GM12878 (cell line): Measurements from ENCODE around the gene LHX2. TPM values are rescaled to one million over a fixed set of nuclear protein-coding genes. Genes with fewer than 3 reads are reported as not detected.

Source experiments
- BACH1 ChIP-seq: fragments of 450-650 bp; IDR thresholded peaks from 2 replicates; pipeline ENCODE4 v1.6.1; 2017; ENCODE audit warnings: mild to moderate bottlenecking, borderline replicate concordance
- BMI1 ChIP-seq: fragments of 450-650 bp; IDR thresholded peaks from 2 replicates; pipeline ENCODE4 v1.6.1; 2016; ENCODE audit warnings: mild to moderate bottlenecking, moderate library complexity, borderline replicate concordance
- CHD2 ChIP-seq: IDR thresholded peaks from 2 replicates; pipeline ENCODE4 v1.6.1; 2011; ENCODE audit warnings: low read depth, low read length, improper control_type of control experiment, borderline replicate concordance
- EED ChIP-seq: sonication (generic); IDR thresholded peaks from 2 replicates; pipeline ENCODE4 v1.6.1; 2016; ENCODE audit warnings: antibody characterized with exemption, low read depth
- HDAC2 ChIP-seq: fragments of 200-600 bp; sonication (generic); IDR thresholded peaks from 2 replicates; pipeline ENCODE4 v1.6.1; 2017
- NFIC ChIP-seq: IDR thresholded peaks from 2 replicates; pipeline ENCODE4 v1.6.1; 2012; ENCODE audit warnings: low read depth, mild to moderate bottlenecking, inconsistent platforms, low read length, moderate library complexity
- RBBP5 ChIP-seq: fragments of 200-600 bp; sonication (generic); conservative IDR thresholded peaks from 2 replicates; pipeline ENCODE4 v1.6.1; 2016
- SREBF1 ChIP-seq: IDR thresholded peaks from 2 replicates; pipeline ENCODE4 v1.6.1; 2012; ENCODE audit warnings: mild to moderate bottlenecking, low read length
- SREBF2 ChIP-seq: IDR thresholded peaks from 2 replicates; pipeline ENCODE4 v1.6.1; 2012; ENCODE audit warnings: mild to moderate bottlenecking, low read length
- STAT1 ChIP-seq: fragments of 450-650 bp; conservative IDR thresholded peaks from 2 replicates; pipeline ENCODE4 v1.6.1; 2014; ENCODE audit warnings: antibody characterized with exemption, mild to moderate bottlenecking
- ZNF384 ChIP-seq: IDR thresholded peaks from 2 replicates; pipeline ENCODE4 v1.6.1; 2012; ENCODE audit warnings: low read depth, mild to moderate bottlenecking, low read length, improper control_type of control experiment, borderline replicate concordance
- polyA plus RNA-seq, 11 experiments: library from polyadenylated mRNA; depleted of rRNA in 4 of 11; unstranded in 6 of 11; stranded (reverse) in 5 of 11; fragments of >200 nt; fragmentation: Nextera tagmentation in 4 of 11; fragmentation: Illumina TruSeq in 1 of 11; extraction: Ambion mirVana in 4 of 11; extraction: Trizol in 1 of 11; gene quantifications; 1 replicate in 1 of 11; 2 replicates in 10 of 11; pipeline versions ENCODE4 v1.2.1 to v1.2.3, GENCODE V29; 2011 to 2016; ENCODE audit warnings: inconsistent platforms in 2 of 11, missing spikeins in 2 of 11, low read depth in 1 of 11
- total RNA-seq, 4 experiments: library from RNA; depleted of rRNA in 3 of 4; stranded (reverse); fragments of >200 nt in 3 of 4; fragmentation: Illumina TruSeq in 1 of 4; extraction: Trizol in 1 of 4; gene quantifications; 2 replicates each; pipeline versions ENCODE4 v1.2.1 to v1.2.3, GENCODE V29; 2013 to 2021
- TF ChIP-seq, protein P1 (sequence below): IDR thresholded peaks from 2 replicates; pipeline ENCODE4 v1.6.1; 2012; ENCODE audit warnings: low read depth, low read length, improper control_type of control experiment
- TF ChIP-seq, protein P2 (sequence below): fragments of 450-650 bp; IDR thresholded peaks from 2 replicates; pipeline ENCODE4 v1.6.1; 2016; ENCODE audit warnings: mild to moderate bottlenecking
- TF ChIP-seq, protein P3 (sequence below): IDR thresholded peaks from 2 replicates; pipeline ENCODE4 v1.6.1; 2011; ENCODE audit warnings: mild to moderate bottlenecking, low read depth, low read length, moderate library complexity; ENCODE audit not compliant: insufficient replicate concordance
- TF ChIP-seq, protein P4 (sequence below): IDR thresholded peaks from 2 replicates; pipeline ENCODE4 v1.6.1; 2012; ENCODE audit warnings: low read depth, low read length, improper control_type of control experiment
- TF ChIP-seq, protein P5 (sequence below): IDR thresholded peaks from 2 replicates; pipeline ENCODE4 v1.6.1; 2012; ENCODE audit warnings: mild to moderate bottlenecking, low read depth, low read length
- TF ChIP-seq, protein P6 (sequence below): fragments of 450-650 bp; IDR thresholded peaks from 2 replicates; pipeline ENCODE4 v1.6.1; 2017; ENCODE audit warnings: borderline replicate concordance

Gene LHX2
- total and polyA plus RNA-seq, 10 of the 15 experiments (the other 5 are each of a cell fraction or from before 2014, with no cell fraction given), result 0.82 to 69.8 (median 5.3) TPM

DNA sequence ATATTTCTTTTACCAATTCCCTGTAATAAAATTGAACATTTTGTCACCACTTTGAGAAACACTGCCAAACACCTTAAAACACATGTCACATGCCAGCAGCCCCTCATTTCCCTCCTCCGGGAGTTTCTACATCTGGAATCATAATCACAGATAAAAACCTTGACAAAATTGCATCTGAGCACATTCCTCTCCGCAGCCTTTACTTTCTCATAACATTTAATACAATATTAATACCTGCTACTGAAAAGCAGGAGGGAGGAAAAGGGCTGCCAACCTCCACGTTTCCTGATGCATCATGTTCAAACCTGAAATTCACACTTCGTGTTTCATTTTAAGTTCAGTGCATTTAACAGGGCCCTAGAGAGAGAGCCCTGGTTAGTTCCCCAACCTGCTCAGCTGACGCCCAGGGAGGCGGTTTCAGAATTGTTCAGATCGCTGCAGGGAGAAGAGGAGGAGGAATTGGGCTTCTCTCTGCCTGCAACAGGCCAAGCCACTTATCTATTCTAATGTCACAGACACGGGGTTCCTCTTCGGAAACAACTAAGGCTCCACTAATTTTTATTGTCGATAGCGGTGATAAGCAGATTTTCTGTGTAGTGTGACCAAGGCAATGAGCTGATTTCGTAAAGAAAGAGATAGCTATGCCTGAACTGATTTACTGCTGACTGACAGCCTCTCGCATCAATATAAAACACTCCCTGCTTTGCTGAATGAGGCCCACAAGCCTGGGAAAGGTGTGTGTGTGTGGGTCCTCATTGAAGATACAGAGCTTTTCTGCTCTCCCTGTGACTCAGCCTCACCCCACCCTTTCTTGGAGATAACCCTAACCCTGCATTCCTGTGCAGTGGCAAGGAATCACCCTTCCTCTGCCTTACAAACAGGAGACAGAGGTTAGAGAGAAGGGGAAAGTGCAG is 4.9 kb upstream of the LHX2 start (continued):
- TF ChIP-seq, protein P1, sequence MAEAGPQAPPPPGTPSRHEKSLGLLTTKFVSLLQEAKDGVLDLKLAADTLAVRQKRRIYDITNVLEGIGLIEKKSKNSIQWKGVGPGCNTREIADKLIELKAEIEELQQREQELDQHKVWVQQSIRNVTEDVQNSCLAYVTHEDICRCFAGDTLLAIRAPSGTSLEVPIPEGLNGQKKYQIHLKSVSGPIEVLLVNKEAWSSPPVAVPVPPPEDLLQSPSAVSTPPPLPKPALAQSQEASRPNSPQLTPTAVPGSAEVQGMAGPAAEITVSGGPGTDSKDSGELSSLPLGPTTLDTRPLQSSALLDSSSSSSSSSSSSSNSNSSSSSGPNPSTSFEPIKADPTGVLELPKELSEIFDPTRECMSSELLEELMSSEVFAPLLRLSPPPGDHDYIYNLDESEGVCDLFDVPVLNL, result no peak
- TF ChIP-seq, protein P2, sequence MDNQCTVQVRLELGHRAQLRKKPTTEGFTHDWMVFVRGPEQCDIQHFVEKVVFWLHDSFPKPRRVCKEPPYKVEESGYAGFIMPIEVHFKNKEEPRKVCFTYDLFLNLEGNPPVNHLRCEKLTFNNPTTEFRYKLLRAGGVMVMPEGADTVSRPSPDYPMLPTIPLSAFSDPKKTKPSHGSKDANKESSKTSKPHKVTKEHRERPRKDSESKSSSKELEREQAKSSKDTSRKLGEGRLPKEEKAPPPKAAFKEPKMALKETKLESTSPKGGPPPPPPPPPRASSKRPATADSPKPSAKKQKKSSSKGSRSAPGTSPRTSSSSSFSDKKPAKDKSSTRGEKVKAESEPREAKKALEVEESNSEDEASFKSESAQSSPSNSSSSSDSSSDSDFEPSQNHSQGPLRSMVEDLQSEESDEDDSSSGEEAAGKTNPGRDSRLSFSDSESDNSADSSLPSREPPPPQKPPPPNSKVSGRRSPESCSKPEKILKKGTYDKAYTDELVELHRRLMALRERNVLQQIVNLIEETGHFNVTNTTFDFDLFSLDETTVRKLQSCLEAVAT, result no peak
- TF ChIP-seq, protein P3, sequence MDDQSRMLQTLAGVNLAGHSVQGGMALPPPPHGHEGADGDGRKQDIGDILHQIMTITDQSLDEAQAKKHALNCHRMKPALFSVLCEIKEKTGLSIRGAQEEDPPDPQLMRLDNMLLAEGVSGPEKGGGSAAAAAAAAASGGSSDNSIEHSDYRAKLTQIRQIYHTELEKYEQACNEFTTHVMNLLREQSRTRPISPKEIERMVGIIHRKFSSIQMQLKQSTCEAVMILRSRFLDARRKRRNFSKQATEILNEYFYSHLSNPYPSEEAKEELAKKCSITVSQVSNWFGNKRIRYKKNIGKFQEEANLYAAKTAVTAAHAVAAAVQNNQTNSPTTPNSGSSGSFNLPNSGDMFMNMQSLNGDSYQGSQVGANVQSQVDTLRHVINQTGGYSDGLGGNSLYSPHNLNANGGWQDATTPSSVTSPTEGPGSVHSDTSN, result no peak
- TF ChIP-seq, protein P4, sequence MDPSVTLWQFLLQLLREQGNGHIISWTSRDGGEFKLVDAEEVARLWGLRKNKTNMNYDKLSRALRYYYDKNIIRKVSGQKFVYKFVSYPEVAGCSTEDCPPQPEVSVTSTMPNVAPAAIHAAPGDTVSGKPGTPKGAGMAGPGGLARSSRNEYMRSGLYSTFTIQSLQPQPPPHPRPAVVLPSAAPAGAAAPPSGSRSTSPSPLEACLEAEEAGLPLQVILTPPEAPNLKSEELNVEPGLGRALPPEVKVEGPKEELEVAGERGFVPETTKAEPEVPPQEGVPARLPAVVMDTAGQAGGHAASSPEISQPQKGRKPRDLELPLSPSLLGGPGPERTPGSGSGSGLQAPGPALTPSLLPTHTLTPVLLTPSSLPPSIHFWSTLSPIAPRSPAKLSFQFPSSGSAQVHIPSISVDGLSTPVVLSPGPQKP, result no peak
- TF ChIP-seq, protein P5, sequence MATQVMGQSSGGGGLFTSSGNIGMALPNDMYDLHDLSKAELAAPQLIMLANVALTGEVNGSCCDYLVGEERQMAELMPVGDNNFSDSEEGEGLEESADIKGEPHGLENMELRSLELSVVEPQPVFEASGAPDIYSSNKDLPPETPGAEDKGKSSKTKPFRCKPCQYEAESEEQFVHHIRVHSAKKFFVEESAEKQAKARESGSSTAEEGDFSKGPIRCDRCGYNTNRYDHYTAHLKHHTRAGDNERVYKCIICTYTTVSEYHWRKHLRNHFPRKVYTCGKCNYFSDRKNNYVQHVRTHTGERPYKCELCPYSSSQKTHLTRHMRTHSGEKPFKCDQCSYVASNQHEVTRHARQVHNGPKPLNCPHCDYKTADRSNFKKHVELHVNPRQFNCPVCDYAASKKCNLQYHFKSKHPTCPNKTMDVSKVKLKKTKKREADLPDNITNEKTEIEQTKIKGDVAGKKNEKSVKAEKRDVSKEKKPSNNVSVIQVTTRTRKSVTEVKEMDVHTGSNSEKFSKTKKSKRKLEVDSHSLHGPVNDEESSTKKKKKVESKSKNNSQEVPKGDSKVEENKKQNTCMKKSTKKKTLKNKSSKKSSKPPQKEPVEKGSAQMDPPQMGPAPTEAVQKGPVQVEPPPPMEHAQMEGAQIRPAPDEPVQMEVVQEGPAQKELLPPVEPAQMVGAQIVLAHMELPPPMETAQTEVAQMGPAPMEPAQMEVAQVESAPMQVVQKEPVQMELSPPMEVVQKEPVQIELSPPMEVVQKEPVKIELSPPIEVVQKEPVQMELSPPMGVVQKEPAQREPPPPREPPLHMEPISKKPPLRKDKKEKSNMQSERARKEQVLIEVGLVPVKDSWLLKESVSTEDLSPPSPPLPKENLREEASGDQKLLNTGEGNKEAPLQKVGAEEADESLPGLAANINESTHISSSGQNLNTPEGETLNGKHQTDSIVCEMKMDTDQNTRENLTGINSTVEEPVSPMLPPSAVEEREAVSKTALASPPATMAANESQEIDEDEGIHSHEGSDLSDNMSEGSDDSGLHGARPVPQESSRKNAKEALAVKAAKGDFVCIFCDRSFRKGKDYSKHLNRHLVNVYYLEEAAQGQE, result no peak
- TF ChIP-seq, protein P6, sequence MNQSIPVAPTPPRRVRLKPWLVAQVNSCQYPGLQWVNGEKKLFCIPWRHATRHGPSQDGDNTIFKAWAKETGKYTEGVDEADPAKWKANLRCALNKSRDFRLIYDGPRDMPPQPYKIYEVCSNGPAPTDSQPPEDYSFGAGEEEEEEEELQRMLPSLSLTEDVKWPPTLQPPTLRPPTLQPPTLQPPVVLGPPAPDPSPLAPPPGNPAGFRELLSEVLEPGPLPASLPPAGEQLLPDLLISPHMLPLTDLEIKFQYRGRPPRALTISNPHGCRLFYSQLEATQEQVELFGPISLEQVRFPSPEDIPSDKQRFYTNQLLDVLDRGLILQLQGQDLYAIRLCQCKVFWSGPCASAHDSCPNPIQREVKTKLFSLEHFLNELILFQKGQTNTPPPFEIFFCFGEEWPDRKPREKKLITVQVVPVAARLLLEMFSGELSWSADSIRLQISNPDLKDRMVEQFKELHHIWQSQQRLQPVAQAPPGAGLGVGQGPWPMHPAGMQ, result no peak
- TF ChIP-seq CHD2 (no peak; the same call in 1 of the 2 replicates), NFIC (no peak), STAT1 (no peak), BACH1 (no peak), SREBF1 (no peak), ZNF384 (no peak), HDAC2 (no peak), RBBP5 (no peak), EED (no peak), BMI1 (no peak), SREBF2 (no peak)
